H9 (cell line): ENCODE results near the gene IRAK1BP1. TPM values are rescaled to one million over a fixed set of nuclear protein-coding genes. Genes with fewer than 3 reads are reported as not detected.

Experiments
- DNase-seq: peaks from one replicate; pipeline ENCODE4 v3.0.0-alpha.2; 2017
- H2AFZ ChIP-seq: one replicate; pipeline ENCODE4 v1.6.1; 2013; ENCODE audit warnings: mild to moderate bottlenecking, low read length, control low read depth, moderate library complexity
- H2AK5ac ChIP-seq: 2 replicates; pipeline ENCODE4 v1.6.1; 2013; ENCODE audit warnings: low read length, control low read depth, mixed read lengths; ENCODE audit not compliant: insufficient read length
- H2BK120ac ChIP-seq: one replicate; pipeline ENCODE4 v1.6.1; 2013; ENCODE audit warnings: low read depth, mild to moderate bottlenecking, low read length, control low read depth, inconsistent platforms; ENCODE audit not compliant: poor library complexity, severe bottlenecking
- H2BK12ac ChIP-seq: 2 replicates; pipeline ENCODE4 v1.6.1; 2013; ENCODE audit warnings: low read length, control low read depth, mixed read lengths, low read depth; ENCODE audit not compliant: insufficient read length
- H2BK15ac ChIP-seq: 2 replicates; pipeline ENCODE4 v1.6.1; 2013; ENCODE audit warnings: low read depth, low read length, control low read depth
- H2BK20ac ChIP-seq: one replicate; pipeline ENCODE4 v1.6.1; 2013; ENCODE audit warnings: low read depth, mild to moderate bottlenecking, low read length, control low read depth, inconsistent platforms; ENCODE audit not compliant: poor library complexity, severe bottlenecking
- H2BK5ac ChIP-seq: 2 replicates; pipeline ENCODE4 v1.6.1; 2013; ENCODE audit warnings: low read length, control low read depth, mixed read lengths; ENCODE audit not compliant: insufficient read length
- H3K14ac ChIP-seq: 2 replicates; pipeline ENCODE4 v1.6.1; 2013; ENCODE audit warnings: low read length, control low read depth; ENCODE audit not compliant: insufficient read depth
- H3K18ac ChIP-seq: 2 replicates; pipeline ENCODE4 v1.6.1; 2013; ENCODE audit warnings: low read depth, mild to moderate bottlenecking, mixed read lengths, low read length, control low read depth; ENCODE audit not compliant: insufficient read length
- H3K23ac ChIP-seq: 2 replicates; pipeline ENCODE4 v1.6.1; 2013; ENCODE audit warnings: low read length, control low read depth, mixed read lengths, low read depth; ENCODE audit not compliant: insufficient read length
- H3K23me2 ChIP-seq: 2 replicates; pipeline ENCODE4 v1.6.1; 2013; ENCODE audit warnings: low read depth, mild to moderate bottlenecking, mixed read lengths, low read length, control low read depth; ENCODE audit not compliant: insufficient read length, poor library complexity, severe bottlenecking
- H3K27ac ChIP-seq: 2 replicates; pipeline ENCODE4 v1.5.1; 2013; ENCODE audit warnings: low read length, control low read depth, mixed read lengths, low read depth; ENCODE audit not compliant: insufficient read length
- H3K27me3 ChIP-seq: 2 replicates; pipeline ENCODE4 v1.6.1; 2013; ENCODE audit warnings: low read length, control low read depth, inconsistent platforms; ENCODE audit not compliant: insufficient read depth
- H3K4ac ChIP-seq: 2 replicates; pipeline ENCODE4 v1.6.1; 2013; ENCODE audit warnings: low read depth, mild to moderate bottlenecking, control low read depth, inconsistent platforms, low read length, moderate library complexity
- H3K4me1 ChIP-seq: 2 replicates; pipeline ENCODE4 v1.6.1; 2013; ENCODE audit warnings: low read length, control low read depth, inconsistent platforms; ENCODE audit not compliant: insufficient read depth
- H3K4me2 ChIP-seq: 2 replicates; pipeline ENCODE4 v1.6.1; 2013; ENCODE audit warnings: low read length, control low read depth, mixed read lengths; ENCODE audit not compliant: insufficient read length, insufficient read depth
- H3K56ac ChIP-seq: 2 replicates; pipeline ENCODE4 v1.6.1; 2013; ENCODE audit warnings: low read depth, mild to moderate bottlenecking, mixed read lengths, low read length, control low read depth; ENCODE audit not compliant: insufficient read length
- H3K79me1 ChIP-seq: 2 replicates; pipeline ENCODE4 v1.6.1; 2013; ENCODE audit warnings: low read depth, mild to moderate bottlenecking, moderate library complexity, low read length, control low read depth, inconsistent platforms; ENCODE audit not compliant: insufficient read depth, poor library complexity, severe bottlenecking
- H3K79me2 ChIP-seq: 2 replicates; pipeline ENCODE4 v1.6.1; 2013; ENCODE audit warnings: low read length, control low read depth, inconsistent platforms; ENCODE audit not compliant: insufficient read depth
- H3K9ac ChIP-seq: 2 replicates; pipeline ENCODE4 v1.6.1; 2013; ENCODE audit warnings: low read length, control low read depth, mixed read lengths; ENCODE audit not compliant: insufficient read length; ENCODE audit errors: extremely low read depth
- H3K9me3 ChIP-seq: one replicate; pipeline ENCODE4 v1.6.1; 2013; ENCODE audit warnings: low read depth, low read length, inconsistent platforms; ENCODE audit not compliant: control insufficient read depth
- H3T11ph ChIP-seq: one replicate; pipeline ENCODE4 v1.6.1; 2013; ENCODE audit warnings: mild to moderate bottlenecking, low read length, control low read depth, inconsistent platforms
- H4K20me1 ChIP-seq: one replicate; pipeline ENCODE4 v1.6.1; 2013; ENCODE audit not compliant: control insufficient read depth, insufficient read length, insufficient read depth
- H4K5ac ChIP-seq: 2 replicates; pipeline ENCODE4 v1.6.1; 2013; ENCODE audit warnings: low read depth, mild to moderate bottlenecking, mixed read lengths, low read length, control low read depth; ENCODE audit not compliant: insufficient read length
- H4K8ac ChIP-seq: replicated peaks from 2 replicates; pipeline ENCODE4 v1.6.1; 2013; ENCODE audit warnings: low read length, control low read depth, mixed read lengths, low read depth; ENCODE audit not compliant: insufficient read length
- H4K91ac ChIP-seq: 2 replicates; pipeline ENCODE4 v1.6.1; 2013; ENCODE audit warnings: low read depth, mild to moderate bottlenecking, moderate library complexity, mixed read lengths, low read length, control low read depth; ENCODE audit not compliant: insufficient read length
- H3K27ac Mint-ChIP-seq, 3 experiments: 2 replicates in 2 of 3; 3 replicates in 1 of 3; pipeline ENCODE4 v1.8.0; 2020 to 2021; ENCODE audit warnings: mixed read lengths in 3 of 3, mild to moderate bottlenecking in 1 of 3, moderate library complexity in 1 of 3
- H3K27me3 Mint-ChIP-seq: 2 replicates; pipeline ENCODE4 v1.8.0; 2021; ENCODE audit warnings: low read depth, mild to moderate bottlenecking, moderate library complexity, mixed read lengths
- H3K36me3 Mint-ChIP-seq, 3 experiments: 2 replicates in 2 of 3; 3 replicates in 1 of 3; pipeline ENCODE4 v1.8.0; 2020 to 2021; ENCODE audit warnings: low read depth in 3 of 3, mixed read lengths in 3 of 3; ENCODE audit not compliant: insufficient read depth in 1 of 3
- H3K4me1 Mint-ChIP-seq, 2 experiments: 2 replicates each; pipeline ENCODE4 v1.8.0; 2020; ENCODE audit warnings: mixed read lengths in 2 of 2
- H3K4me3 Mint-ChIP-seq, 2 experiments: 2 replicates in 1 of 2; 3 replicates in 1 of 2; pipeline ENCODE4 v1.8.0; 2020 to 2021; ENCODE audit warnings: mild to moderate bottlenecking in 2 of 2, mixed read lengths in 2 of 2, moderate library complexity in 1 of 2
- H3K9me3 Mint-ChIP-seq, 2 experiments: 2 replicates in 1 of 2; 3 replicates in 1 of 2; pipeline ENCODE4 v1.8.0; 2020; ENCODE audit warnings: mild to moderate bottlenecking in 2 of 2, mixed read lengths in 2 of 2, moderate library complexity in 1 of 2
- CTCF ChIP-seq: fragments of 200-600 bp; sonication (generic); conservative IDR thresholded peaks from 3 replicates; pipeline ENCODE4 v1.8.0; 2021; ENCODE audit warnings: antibody characterized with exemption, mild to moderate bottlenecking
- WGBS: extraction: QIAGEN DNeasy Blood & Tissue Kit; methylation state at CpG from one replicate; pipeline ENCODE4 v1.1.7; 2013; ENCODE audit warnings: missing lambda C conversion rate, low lambda C conversion rate, mixed read lengths; ENCODE audit not compliant: insufficient read length; ENCODE audit errors: extremely low coverage; 5-methylcytosine and 5-hydroxymethylcytosine counted together
- total RNA-seq: library from RNA; stranded (reverse); gene quantifications from 2 replicates; pipeline ENCODE4 v1.2.1, GENCODE V29; 2021

Gene IRAK1BP1
- total RNA-seq, 1 experiment from 2014 or later = 3.8 TPM

GRCh38 chr6:78863576-78863975 lies 3.8 kb upstream of the IRAK1BP1 start:
- H2BK12ac ChIP-seq = no peak overlapping the region
- Mint-ChIP-seq H3K36me3 (peaks cover under 1 to 7% (median 4%) of the 10 kb centered on the region in 3 experiments; a peak in 5 of 7 replicates), H3K27ac (no peak overlapping the region), H3K4me3 (no peak overlapping the region), H3K9me3 (peaks cover 4 to 5% of the 10 kb centered on the region in 2 experiments), H3K4me1 (peaks cover 11 to 15% of the 10 kb centered on the region in 2 experiments), H3K27me3 (no peaks in the 10 kb centered on the region)
- no CpG with 5 or more reads among the region's 2 CpGs for WGBS
- H3K18ac ChIP-seq = no peak overlapping the region
- no peaks in the 10 kb centered on the region for H3K79me2 ChIP-seq
- H4K5ac ChIP-seq = no peak overlapping the region
- no peak overlapping the region for H3T11ph ChIP-seq
- H2BK20ac ChIP-seq = no peak overlapping the region
- no peaks in the 10 kb centered on the region for H3K9me3 ChIP-seq
- no peak overlapping the region for H2AK5ac ChIP-seq
- no peak overlapping the region for H3K9ac ChIP-seq
- no peaks in the 10 kb centered on the region for H4K20me1 ChIP-seq
- no peak overlapping the region for H2BK15ac ChIP-seq
- H3K14ac ChIP-seq = no peak overlapping the region
- H4K8ac ChIP-seq = no peak overlapping the region
- no peak overlapping the region for H3K4me2 ChIP-seq
- DNase-seq = no peak
- H2AFZ ChIP-seq = no peak overlapping the region
- peaks cover 5% of the 10 kb centered on the region for H3K23me2 ChIP-seq
- no peak for TF ChIP-seq CTCF
- no peak overlapping the region for H4K91ac ChIP-seq
- no peaks in the 10 kb centered on the region; the same call in 1 of the 2 replicates for H3K4me1 ChIP-seq
- H2BK5ac ChIP-seq = no peak overlapping the region
- H3K56ac ChIP-seq = no peak overlapping the region
- no peak overlapping the region for H3K23ac ChIP-seq
- H3K27ac ChIP-seq = no peak overlapping the region
- H2BK120ac ChIP-seq = no peak overlapping the region
- H3K27me3 ChIP-seq = no peaks in the 10 kb centered on the region
- H3K4ac ChIP-seq = no peak overlapping the region
- H3K79me1 ChIP-seq = no peaks in the 10 kb centered on the region
